HG02588 (cell line): ENCODE measurements around the gene SLIT3.
A peak's percentile ranks its signal among the peaks of the same experiment; 100 is the strongest.

Experiments used
- ATAC-seq: cut with Tn5 transposase; IDR thresholded peaks from one replicate; pipeline ENCODE4 v1.9.1; 2021; ENCODE audit warnings: mild to moderate bottlenecking, moderate library complexity; ENCODE audit not compliant: unreplicated experiment

The SLIT3 gene

DNA sequence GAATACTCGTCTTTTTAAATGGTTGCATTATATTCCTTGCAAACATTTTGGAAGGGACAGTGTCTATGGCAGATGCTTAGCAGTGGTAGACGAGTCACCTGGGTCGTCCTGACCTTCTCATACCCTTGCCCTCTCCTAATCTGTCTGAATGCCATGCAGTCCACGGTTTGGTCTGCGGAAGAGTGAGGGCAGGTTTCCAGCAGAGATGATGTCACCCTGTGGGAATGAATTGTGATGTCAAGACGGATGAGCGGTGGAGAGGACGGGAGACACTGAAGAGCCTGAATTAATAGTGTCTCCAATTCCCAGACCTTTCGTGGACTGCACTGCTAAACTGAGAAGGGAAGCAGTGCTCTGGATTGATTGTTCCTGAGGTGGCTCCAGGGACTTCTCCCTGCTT, 392.7 kb downstream of the SLIT3 start:
- no peak for ATAC-seq

DNA sequence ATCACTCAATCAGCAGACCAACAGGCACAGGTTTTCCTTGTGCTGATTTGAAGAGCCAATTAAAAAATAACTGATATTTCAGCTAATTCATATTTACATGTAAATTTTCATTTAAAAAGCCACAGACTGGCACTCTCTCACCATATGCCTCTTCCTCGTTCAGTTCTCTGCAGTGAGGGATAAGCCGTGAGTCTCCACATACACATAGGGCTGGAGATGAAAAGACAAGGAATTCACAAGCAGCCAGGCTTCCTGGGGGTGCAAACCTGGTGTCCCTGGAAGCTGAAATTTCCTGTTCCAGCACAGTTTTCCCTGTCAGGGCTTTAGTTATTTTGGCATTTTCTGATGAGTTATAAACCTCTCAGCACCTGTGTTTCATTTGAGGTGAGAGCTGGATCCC, 397.9 kb downstream of the SLIT3 start:
- no peak for ATAC-seq

DNA sequence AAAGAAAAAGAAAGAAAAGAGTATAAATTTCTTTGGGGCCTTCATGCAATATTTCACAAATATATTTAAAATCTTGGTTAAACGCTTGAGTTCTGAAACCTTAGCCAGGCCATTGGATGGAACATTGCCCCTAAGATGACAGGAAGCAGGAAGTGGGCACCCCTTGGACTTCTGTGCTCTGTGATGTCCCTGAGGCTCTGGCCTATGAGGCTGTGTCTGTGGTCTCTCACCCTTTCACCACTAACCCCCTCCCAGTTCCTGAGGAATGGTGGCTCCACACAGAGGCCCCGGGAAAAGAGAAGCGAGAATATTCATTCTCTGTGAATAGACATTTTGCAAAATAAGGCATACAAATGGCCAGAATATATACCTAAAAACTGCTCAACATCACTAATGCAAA, 401.3 kb downstream of the SLIT3 start:
- ATAC-seq: no peak

DNA sequence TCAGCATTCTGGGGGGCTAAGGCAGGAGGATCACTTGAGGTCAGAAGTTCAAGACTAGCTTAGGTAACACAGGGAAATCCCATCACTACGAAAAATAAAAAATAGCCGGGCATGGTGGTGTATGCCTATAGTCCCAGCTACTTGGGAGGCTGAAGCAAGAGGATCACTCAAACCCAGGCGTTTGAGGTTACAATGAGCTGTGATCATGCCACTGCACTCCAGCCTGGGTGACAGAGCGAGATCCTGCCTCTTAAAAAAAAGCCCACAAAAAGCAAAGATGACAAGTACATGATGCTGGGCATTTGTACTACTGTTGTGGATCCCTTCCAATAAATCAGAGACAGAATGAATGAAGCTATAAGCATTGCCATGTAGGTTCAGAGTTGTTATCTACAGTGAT, 401.7 kb downstream of the SLIT3 start:
- ATAC-seq: no peak

DNA sequence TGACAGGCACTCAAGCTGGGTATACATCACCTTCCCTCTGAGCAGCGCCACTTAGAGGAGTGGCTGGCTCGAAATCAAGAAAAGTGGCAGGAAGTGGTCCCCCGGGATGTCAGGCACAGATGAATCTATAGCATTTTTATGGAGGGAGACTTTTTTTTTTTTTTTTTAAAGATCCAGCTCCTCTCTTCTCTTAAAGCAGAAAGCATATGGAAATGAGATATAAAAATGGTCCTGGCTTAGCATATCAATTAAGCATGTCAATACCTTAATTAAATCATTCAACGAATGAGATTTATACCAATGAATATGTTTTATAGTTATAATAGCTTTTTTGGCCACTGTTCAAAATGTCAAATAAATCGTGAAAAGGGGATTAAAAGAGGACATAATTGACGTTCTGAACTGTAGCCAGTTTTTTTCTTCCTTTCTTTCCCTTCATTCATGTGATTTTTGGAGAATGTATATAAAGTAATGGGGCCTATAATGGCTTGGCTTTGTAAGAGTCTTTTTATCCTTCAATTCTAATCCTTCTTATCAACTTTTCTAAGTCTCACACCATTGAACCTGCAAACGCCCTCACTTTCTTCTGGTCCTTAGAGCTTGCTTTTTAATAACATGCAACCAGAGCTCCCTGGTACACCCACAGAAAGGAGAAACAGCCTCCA, 402.6 kb downstream of the SLIT3 start:
- no peak for ATAC-seq

DNA sequence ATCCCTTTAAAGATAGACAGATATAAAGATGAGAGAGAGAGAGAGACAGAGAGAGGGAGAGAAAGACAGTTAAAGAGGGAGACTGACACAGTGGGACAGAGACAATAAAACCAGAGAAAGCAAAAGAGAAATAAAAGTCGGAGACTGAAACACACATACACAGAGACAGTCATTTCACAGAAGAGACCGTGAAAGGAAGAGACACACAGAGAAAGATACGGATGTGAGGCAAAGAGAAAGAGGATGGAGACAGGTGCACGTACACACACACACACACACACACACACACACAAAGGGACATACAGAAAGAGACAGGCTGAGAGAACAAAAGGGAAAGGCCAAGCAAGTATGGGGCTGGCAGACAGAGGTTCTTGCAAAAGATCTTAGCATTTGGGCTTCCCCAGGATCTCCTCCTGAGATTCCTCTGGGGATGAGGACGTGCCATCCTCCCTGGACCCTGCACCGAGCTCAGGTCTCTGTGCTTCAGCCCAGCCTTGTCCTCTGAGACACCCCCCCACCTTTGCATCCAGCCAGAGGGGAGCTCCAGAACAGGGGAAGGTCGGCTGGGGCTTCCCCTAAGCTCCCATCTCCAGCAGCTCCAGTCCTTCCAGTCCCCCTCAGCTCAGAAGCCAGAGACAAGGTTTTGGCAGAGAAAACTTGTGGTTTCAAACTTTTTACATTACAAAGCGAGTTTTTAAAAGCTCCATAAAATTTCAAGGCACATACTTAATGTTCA, 403.4 kb downstream of the SLIT3 start:
- no peak for ATAC-seq

DNA sequence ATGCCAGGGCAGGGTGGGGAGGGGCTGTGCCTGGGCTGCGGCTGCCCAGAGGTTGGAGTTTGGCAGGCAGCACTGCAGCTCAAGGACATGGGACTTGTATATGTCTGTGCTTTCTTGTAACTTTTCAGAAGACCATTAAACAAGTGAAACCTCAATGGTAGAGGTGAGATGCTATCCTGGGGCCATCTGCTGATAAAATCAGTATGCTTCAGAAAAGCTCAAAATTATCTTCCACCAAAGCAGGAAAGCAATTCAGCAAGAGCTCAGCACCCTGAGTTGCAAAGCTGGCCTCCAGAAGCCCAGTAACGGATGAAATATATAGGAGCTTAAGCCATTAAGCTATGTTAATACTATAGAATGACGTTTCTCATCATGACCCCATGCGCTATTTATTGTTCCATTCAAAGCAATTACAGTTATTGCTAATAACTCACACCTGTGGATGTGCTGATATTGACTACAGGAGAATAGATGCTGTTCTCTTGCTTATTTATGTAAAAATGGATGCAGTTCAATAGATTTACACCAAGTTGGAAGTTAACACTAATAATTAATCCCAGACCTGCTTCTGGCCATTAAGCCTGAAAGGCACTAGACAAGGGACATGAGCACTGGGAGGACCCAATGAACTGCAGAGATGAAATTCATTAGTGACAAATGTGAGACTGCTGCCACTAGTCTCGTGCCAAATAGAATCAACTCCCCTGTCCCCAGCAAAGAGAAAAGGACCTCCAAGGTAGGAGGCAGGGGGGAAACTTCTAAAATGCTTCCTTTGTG, 405.5 kb downstream of the SLIT3 start:
- ATAC-seq: no peak

DNA sequence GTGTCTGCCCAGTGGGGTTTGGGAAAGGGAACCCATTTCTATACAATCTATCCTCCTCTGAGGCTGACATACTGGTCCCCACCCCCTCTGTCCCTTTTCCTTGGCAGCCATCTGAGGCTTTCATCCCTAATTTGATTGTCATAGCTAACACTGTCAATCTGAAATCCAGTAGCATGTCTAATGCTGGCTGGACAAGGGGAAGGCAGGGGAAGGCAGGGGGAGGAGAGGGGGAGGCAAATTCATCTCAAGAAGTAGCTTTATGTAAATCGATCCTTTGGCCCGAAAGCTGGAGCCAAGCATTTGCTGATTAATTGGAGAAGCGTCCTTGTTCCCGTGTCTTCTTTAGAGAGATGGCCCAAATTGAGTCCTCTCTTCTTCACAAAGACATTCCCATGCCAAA, 407.7 kb downstream of the SLIT3 start:
- ATAC-seq: no peak

DNA sequence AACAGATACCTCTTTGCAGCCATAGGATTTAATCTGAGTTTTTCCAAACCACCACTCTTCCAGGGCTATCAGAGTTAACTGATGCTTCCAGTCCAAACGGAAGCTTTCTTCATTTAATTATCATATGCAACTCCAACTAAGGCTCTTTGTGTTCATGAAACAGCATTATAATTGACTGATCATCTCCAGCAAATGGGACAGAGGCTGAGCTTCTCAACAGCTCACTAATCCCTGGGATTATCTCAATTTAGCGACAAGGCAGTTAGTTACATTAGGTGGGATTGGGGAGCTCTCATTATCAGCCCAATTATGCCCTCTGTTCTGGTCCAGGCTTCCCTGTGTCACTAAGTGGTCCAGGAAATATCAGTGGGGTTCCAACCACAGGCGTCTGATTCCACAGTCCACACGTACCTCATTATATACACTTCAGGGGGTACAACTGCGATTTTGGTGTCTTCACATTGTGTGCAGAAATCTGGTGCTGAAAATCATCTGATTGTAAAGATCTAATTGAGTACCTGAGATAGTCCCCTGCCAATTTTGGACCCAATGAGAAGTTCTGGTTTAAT, 408.2 kb downstream of the SLIT3 start:
- no peak for ATAC-seq

DNA sequence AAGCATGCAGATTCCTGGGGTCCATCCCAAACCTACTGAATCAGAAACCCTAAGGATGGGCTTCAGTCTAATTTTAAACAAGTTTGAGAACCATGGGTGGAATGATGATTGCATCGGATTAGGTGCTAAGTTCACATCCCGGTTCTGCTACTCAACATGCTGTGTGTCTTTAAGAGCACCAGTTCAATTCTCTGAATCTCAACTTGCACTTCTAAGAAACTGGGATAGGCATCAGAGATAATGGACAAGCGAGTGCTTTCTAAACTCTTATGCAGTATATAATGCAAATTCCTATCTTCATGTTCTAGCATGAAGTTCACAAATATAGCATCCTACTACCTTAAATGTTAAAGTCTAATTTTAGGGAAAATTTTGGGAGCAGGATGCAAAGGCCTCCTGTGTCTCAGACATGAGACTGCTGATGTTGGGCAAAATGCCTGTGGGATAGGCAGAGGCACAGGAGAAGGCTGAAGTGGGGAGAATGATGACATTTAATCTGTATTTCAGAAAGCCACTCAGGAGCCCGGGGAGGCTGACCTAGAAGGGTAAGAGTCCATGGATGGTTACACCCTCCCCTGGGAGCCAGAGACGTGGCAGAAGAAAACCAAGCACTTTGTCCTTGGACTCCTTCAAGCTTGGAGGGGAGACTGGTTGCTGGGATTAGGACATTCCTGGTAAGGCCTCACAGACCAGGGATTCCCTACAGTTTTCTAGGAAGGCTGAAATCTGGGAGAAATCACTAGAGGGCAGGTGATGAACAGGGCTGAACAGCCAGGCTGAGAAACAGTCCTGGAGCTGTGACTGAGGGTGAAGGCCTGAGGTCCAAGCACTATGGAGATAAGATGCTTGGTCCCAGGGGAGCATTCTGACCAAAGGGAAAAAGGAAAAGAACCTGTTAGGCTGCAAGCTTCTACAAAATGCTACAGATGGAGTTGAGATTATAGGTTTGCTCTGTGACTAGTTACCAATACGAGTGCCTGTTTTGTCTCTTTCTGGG, 409.8 kb downstream of the SLIT3 start:
- ATAC-seq: no peak

DNA sequence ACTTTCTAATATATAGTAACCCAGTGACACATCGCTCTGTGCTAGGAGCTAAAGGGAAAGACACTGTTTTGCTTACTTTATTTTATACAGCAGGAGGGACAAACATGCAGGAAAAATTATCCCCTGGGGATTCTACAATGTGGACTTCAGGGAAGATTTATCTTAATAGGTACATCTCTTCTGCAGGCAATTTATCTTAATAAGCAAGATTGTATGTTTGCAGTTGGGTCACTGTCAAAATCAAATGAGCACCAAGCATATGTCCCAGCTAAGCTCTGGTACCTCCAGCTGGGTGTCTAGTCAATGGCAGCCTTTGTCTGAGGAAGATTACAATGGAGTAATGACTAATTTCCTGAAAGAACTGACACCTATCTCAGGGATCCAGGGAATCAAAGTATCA, 411.9 kb downstream of the SLIT3 start:
- no peak for ATAC-seq

DNA sequence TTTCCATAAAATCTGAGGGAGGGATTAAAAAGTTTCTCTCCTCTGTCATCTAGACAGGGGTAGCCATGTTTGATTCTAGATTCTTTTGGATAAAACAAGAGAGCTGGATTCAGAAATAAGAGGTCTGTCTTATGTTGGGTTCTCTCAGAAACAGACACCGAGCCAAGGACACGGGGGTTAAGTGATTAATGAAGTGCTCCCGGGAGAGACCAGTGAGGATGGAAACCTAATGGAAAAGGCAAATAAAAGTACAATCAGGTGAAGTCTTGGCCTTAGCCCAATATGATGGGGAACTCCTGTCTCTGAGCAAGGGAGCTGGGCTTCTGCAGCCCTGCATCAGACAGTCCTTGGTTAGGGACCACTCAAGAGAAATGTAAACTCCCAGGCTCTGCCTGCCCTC, 413.0 kb downstream of the SLIT3 start:
- no peak for ATAC-seq

DNA sequence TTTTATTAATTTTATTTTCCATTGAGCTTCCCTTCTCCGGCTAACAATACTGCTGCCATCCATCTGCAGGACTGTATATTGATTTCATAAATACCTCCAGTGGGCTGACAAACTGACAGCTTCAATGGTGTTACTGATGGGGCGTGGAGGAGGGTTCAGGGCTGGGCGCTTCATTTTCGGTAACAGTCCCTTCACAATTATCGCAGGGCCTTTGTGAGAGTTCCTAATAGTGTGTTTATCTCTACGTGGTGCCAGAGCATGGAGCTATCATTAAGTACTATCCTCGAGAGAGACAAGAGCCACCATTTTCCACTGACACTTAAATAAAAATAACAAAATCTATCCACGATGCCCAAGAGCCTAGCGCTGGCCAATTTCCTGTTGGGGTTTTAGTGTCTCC, 414.8 kb downstream of the SLIT3 start:
- ATAC-seq: no peak

DNA sequence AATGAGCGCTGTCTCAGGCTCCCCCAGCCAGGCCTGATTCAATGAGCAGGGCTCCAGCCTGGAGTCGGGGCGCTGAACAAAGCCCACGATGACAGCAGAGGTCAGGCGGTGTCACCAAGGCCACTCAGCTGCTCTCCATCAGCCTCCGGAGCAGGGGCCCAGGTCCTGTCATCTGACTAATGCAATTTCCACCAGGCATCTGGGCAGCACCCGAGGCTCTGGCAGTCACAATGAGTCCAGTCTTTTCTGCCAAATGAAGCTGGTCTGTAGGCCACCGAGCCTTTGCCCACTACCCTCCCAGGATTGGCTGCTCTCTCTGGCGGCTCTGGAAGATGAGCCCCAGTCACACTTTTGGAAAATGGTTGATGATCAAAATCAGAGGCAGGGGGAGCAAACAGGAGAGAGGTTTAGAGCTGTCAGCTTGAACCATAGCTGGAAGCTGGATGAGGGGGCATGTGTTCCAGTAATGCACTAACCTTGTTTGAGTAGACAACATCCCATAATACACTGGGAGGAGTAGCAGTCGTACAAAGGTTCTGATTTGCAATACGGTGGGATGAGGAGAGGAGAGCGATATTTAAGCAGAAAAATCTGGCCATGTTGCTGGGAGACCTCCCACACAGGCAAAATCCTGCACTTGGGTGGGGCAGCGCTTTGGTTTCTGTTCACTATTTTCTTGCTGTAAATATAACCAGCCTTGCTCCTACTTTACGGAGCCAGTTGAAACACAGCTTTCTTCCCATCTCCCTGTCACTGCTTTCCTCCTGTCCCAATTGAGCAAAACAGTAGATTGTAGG, 415.4 kb downstream of the SLIT3 start:
- no peak for ATAC-seq

DNA sequence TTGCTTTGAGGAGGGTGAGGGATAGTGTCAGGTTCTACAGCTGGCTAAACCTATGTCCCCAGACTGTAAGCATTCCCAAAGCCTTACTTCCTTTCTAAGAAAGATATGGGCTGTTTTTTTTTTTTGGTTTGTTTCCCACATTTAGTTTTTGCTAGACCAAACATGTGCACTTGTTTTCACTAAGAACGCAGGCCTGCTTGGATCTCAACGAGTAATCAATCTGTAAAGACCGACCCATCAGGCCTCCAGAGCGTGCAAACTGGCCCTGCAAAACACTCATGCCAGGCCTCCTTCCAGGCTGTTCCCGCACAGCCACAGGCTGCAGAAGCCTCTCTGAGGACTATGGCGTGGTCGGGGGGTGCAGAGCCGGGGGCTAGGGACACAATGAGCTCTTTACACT, 416.9 kb downstream of the SLIT3 start:
- no peak for ATAC-seq

DNA sequence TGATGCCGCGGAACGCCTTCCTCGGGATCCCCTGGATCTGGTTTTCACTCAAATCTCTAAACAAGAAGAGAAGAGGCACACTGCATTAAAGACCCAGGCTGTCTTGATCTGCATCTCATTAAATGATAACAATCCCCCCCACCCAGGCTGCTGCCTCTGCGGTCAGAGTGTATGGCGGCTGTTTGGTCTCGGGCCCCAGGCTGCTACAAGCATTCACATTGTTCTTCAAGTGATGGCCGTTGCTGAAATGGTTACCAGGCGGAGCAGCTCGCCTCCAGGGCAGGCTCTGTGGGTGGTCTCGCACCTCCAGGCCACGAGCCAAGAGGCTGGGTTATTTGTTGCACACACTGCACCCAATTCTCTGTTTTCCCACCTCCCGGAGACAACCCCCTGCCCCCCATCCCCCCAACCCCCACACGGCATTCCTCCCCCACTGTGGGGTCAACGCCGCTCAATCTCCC, 417.6 kb downstream of the SLIT3 start:
- ATAC-seq: no peak

DNA sequence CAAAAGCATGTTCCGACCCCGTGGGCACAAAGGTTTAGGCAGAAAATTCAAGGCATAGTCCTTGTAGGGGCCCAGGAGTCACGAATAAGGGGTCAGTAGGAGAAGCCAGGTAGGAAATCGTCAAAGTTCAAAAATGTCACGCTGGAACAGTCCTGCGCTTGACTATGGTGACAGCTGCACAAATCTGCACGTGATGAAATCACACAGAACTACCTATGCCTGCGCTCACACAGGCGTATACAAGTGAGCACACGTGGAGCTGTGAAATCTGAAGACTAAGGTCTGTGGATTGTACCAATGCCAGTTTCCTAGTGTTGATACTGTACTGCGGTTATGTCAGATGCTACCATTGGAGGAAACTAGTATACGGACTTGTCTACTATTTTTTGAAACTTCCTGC, 418.7 kb downstream of the SLIT3 start:
- ATAC-seq: no peak

DNA sequence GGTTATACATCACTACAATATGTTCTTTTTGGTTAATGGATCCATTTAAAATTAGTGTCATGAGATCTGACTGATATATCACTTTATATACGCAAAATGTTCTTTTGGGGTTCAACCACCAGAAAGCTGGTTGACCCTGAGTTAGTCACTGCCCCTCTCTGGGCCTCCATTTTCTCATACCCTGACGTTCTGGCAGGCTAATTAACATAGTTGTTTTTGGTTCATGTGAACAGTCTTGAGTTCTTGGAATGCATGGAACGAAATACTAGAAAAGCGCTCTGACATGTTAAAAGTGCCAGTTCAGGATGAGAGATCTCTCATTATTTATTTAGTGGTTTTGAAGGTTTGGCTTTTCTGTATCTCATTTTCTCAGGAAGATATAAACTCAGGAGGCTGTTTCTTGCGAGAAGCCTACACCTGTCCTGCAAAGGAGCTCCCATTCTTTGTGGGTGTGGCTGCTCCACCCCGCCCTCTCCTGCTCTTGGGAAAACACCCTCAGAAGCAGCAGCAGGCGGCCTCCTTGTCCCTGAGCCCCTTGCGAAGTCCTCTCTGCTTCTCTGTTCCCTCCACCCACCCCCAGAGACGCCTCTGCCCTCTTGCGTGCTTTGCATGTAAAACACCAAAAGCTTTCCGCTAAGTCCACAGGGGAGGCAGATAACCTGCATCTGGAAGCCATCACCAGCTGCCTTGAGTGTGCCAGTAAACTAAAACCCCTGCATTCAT, 419.4 kb downstream of the SLIT3 start:
- no peak for ATAC-seq

DNA sequence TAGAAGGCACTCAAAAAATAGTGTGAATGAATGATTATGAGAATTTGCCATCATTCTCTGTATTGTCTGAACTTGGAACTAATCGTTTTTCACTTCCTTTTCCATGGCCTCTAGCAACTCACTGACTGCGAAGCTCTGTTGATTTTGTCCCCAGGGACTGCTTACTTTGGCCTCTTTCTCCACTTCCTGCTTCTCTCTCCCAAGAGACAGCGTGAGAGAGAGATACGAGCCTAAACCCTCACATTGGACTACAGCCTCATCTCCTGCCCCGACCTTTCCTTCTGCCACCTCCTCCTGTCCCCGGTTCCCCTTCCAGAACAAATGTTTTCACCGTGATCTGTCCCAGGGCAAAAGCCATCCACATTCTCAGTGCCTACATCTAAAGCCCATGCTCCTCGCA, 421.0 kb downstream of the SLIT3 start:
- ATAC-seq: peak; percentile 82
